Vagina (tissue), 2 donors: ENCODE data around the gene TTC28. TPM values are rescaled to one million over a fixed set of nuclear protein-coding genes. Genes with fewer than 3 reads are reported as not detected.

Experiments
- DNase-seq, 2 donors: peaks; one replicate each; pipeline ENCODE4 v3.0.0-alpha.2; 2017; ENCODE audit errors: extremely low spot score in 2 of 2
- H3K27ac ChIP-seq: fragments of 200-600 bp; sonication (generic); one replicate; pipeline ENCODE4 v1.5.1; 2019
- H3K27me3 ChIP-seq: fragments of 200-600 bp; sonication (generic); one replicate; pipeline ENCODE4 v1.5.1; 2019
- H3K36me3 ChIP-seq, 2 donors: fragments of 200-600 bp; sonication (generic); one replicate each; pipeline ENCODE4 v1.5.1; 2017 to 2019
- H3K4me1 ChIP-seq: fragments of 200-600 bp; sonication (generic); one replicate; pipeline ENCODE4 v1.5.1; 2019
- H3K4me3 ChIP-seq, 2 donors: fragments of 200-600 bp; sonication (generic); 1 replicate in 1 of 2; 2 replicates in 1 of 2; pipeline ENCODE4 v1.5.1; 2016 to 2019
- H3K9me3 ChIP-seq: fragments of 200-600 bp; sonication (generic); one replicate; pipeline ENCODE4 v1.5.1; 2019
- CTCF ChIP-seq, 3 experiments: fragments of 450-650 bp in 2 of 3; fragments of 200-600 bp in 1 of 3; sonication (generic) in 1 of 3; IDR thresholded peaks; one replicate each; pipeline ENCODE4 v1.5.1; 2017 to 2019; ENCODE audit warnings: antibody characterized with exemption in 3 of 3, mild to moderate bottlenecking in 2 of 3, moderate library complexity in 2 of 3
- POLR2A ChIP-seq, 2 donors: fragments of 450-650 bp; IDR thresholded peaks; one replicate each; pipeline ENCODE4 v1.6.1; 2017; ENCODE audit warnings: antibody characterized with exemption in 2 of 2, mild to moderate bottlenecking in 2 of 2, moderate library complexity in 2 of 2
- POLR2AphosphoS5 ChIP-seq, 2 donors: sonication (generic); formaldehyde crosslinking; IDR thresholded peaks; one replicate each; pipeline ENCODE4 v1.9.0; 2017; ENCODE audit warnings: antibody characterized with exemption in 2 of 2, mild to moderate bottlenecking in 2 of 2, low read depth in 1 of 2; ENCODE audit not compliant: insufficient read depth in 1 of 2
- intact Hi-C: fragments of 100-400 bp; cut with DNase I; formaldehyde crosslinking; loops from one replicate; pipeline ENCODE4 v1.15.1; 2023
- total RNA-seq: library from RNA; depleted of rRNA; stranded (reverse); fragments of >200 nt; gene quantifications from one replicate; pipeline ENCODE4 v1.2.3, GENCODE V29; 2016

Gene TTC28
- total RNA-seq, 1 donor from 2014 or later: 41.7 TPM

DNA sequence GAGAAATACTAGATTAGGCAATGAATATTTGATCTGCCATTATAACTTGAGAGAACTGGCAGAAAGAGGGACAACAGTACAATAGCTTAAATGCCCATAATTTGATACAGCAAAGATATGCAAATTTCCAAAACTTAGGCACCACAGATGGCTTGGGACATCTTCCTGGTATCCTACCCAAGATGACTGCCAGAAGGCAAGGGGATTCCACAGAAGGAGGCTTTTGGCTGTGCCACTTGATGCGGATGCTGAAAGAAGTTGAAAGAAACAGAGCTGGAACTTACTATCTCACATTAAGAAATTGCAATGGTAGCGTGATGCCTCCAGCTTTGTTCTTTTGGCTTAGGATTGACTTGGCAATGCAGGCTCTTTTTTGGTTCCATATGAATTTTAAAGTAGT, 216.7 kb downstream of the TTC28 start:
- no peak for DNase-seq
- H3K27me3 ChIP-seq: no peaks in the 10 kb centered on the region
- H3K4me3 ChIP-seq: no peak overlapping the region
- H3K4me1 ChIP-seq: no peaks in the 10 kb centered on the region
- no peaks in the 10 kb centered on the region for H3K36me3 ChIP-seq
- H3K9me3 ChIP-seq: no peaks in the 10 kb centered on the region
- intact Hi-C loops: no loop called here
- TF ChIP-seq POLR2A (IDR thresholded peaks at IDR 0.05) (no peak), CTCF (IDR thresholded peaks at IDR 0.05) (no peak), POLR2AphosphoS5 (IDR thresholded peaks at IDR 0.05; ENCODE audit: insufficient read depth in 1 of 2, low read depth in 1 of 2) (no peak)
- no peak overlapping the region for H3K27ac ChIP-seq

- Histone ChIP-seq H3K27ac (no peak overlapping the region), H3K4me1 (no peaks in the 10 kb centered on the region), H3K4me3 (no peak overlapping the region), H3K36me3 (no peaks in the 10 kb centered on the region), H3K9me3 (no peaks in the 10 kb centered on the region), H3K27me3 (no peaks in the 10 kb centered on the region)
- intact Hi-C loops: no loop called here
- DNase-seq: no peak
- TF ChIP-seq POLR2A (IDR thresholded peaks at IDR 0.05): no peak
- TF ChIP-seq CTCF (IDR thresholded peaks at IDR 0.05): no peak
- no peak for TF ChIP-seq POLR2AphosphoS5 (IDR thresholded peaks at IDR 0.05; ENCODE audit: insufficient read depth in 1 of 2, low read depth in 1 of 2)
Measured at GRCh38 chr22:28462041-28462440, 217.6 kb downstream of the TTC28 start.

- H3K9me3 ChIP-seq: no peaks in the 10 kb centered on the region
- H3K27ac ChIP-seq: no peak overlapping the region
- H3K4me1 ChIP-seq: no peaks in the 10 kb centered on the region
- no peaks in the 10 kb centered on the region for H3K27me3 ChIP-seq
- no peak overlapping the region for H3K4me3 ChIP-seq
- intact Hi-C loops: no loop called here
- H3K36me3 ChIP-seq: no peaks in the 10 kb centered on the region
- DNase-seq: no peak
- no peak for TF ChIP-seq POLR2A (IDR thresholded peaks at IDR 0.05)
- no peak for TF ChIP-seq POLR2AphosphoS5 (IDR thresholded peaks at IDR 0.05; ENCODE audit: insufficient read depth in 1 of 2, low read depth in 1 of 2)
- no peak for TF ChIP-seq CTCF (IDR thresholded peaks at IDR 0.05)
Measured at GRCh38 chr22:28454431-28455064, 225.1 kb downstream of the TTC28 start.

DNA sequence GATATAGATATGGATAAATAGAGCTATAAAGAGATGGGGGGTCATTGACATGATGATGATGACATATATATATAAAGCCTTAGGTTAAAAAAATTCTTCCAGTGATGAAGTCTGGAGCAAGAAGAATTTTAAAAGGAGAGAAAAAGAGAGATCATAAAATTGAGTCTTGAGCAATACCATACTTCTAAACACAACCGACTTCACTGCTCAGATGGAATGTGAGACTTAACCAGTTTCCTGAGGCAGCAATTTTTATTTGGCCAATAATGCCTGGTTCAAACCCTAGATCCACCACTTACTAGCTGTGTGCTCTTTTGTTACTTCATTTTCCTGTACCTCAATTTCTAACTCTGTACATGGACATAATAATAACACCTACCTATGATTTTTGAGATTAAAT, 229.5 kb downstream of the TTC28 start:
- no peaks in the 10 kb centered on the region for H3K9me3 ChIP-seq
- no peaks in the 10 kb centered on the region for H3K27me3 ChIP-seq
- no peak for DNase-seq
- intact Hi-C loops: no loop called here
- no peaks in the 10 kb centered on the region for H3K36me3 ChIP-seq
- H3K4me1 ChIP-seq: no peaks in the 10 kb centered on the region
- no peak overlapping the region for H3K27ac ChIP-seq
- no peak for TF ChIP-seq POLR2A (IDR thresholded peaks at IDR 0.05)
- TF ChIP-seq CTCF (IDR thresholded peaks at IDR 0.05): no peak
- TF ChIP-seq POLR2AphosphoS5 (IDR thresholded peaks at IDR 0.05; ENCODE audit: insufficient read depth in 1 of 2, low read depth in 1 of 2): no peak
- H3K4me3 ChIP-seq: no peak overlapping the region

DNA sequence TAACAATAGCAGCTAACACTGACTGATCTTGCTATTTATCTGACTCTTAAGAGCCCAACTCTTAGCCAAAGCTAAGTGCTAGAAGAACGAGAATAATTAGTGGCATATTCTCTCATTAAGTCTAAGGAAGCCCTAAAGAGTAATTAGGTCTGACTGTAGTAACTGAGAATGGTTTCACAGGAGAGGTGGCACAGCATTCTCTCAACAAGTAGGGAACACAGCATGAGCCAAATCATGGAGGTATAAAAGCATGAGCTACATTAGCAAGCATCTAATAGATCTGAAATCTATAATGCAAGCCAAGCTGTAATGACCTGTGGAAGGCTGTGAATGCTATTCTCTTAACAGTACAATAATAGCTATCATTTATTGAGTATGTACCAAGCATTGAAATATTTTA, 230.6 kb downstream of the TTC28 start:
- Histone ChIP-seq H3K27ac (no peak overlapping the region), H3K9me3 (no peaks in the 10 kb centered on the region), H3K36me3 (no peaks in the 10 kb centered on the region), H3K4me1 (peaks cover 5% of the 10 kb centered on the region), H3K27me3 (no peaks in the 10 kb centered on the region), H3K4me3 (no peak overlapping the region)
- no peak for DNase-seq
- intact Hi-C loops: no loop called here
- TF ChIP-seq POLR2AphosphoS5 (IDR thresholded peaks at IDR 0.05; ENCODE audit: insufficient read depth in 1 of 2, low read depth in 1 of 2) (no peak), POLR2A (IDR thresholded peaks at IDR 0.05) (no peak), CTCF (IDR thresholded peaks at IDR 0.05) (no peak)
